ENCODE data around the gene TMPRSS3. TPM values are rescaled to one million over a fixed set of nuclear protein-coding genes. Genes with fewer than 3 reads are reported as not detected.

The TMPRSS3 gene
- total RNA-seq, 1 experiment from 2014 or later = not detected

DNA sequence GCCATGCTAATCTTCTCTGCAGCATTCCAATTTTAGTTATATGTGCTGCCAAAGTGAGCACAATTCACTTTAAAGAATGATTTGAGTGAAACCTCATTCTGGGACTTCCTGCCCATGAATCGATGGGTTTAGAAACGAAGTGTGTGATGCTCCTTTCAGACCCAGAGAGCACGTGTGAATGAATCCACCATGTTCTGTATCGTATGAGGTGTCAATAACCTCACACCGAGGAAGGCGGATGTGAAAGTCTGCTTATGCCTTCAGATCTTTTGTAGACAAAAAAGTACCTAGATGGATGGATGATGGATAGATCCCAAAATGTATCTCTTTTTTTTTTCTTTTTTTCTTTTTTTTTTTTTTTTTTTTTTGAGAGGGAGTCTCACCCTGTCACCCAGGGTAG, 21.7 kb upstream of the TMPRSS3 start:
- DNase-seq = no peak
- no peaks in the 10 kb centered on the region for H3K9me2 ChIP-seq (replicated peaks; ENCODE audit: insufficient read depth, low read length)
- no peak overlapping the region for H3K27ac ChIP-seq (ENCODE audit: low read length)
- no peak overlapping the region for H3K9ac ChIP-seq (ENCODE audit: low read length)
- no peak overlapping the region for H3K4me3 ChIP-seq (ENCODE audit: low read length)
- peaks cover 7% of the 10 kb centered on the region for H3K4me1 ChIP-seq (ENCODE audit: low read length)
- H3K36me3 ChIP-seq (ENCODE audit: insufficient read depth, low read length) = no peaks in the 10 kb centered on the region
- H3K4me2 ChIP-seq (ENCODE audit: low read depth, low read length, poor library complexity, severe bottlenecking) = no peak overlapping the region
- H3K79me2 ChIP-seq (ENCODE audit: low read length) = no peaks in the 10 kb centered on the region
- H3K27me3 ChIP-seq (ENCODE audit: low read length) = 0 out of 2 replicates have a peak, but pooled peaks cover 4% of the 10 kb centered on the region
- no peaks in the 10 kb centered on the region for H4K20me1 ChIP-seq (ENCODE audit: insufficient read depth, low read depth, low read length)
- H3K9me3 ChIP-seq (ENCODE audit: low read length) = no peaks in the 10 kb centered on the region
- H2AFZ ChIP-seq (ENCODE audit: low read length) = no peak overlapping the region

DNA sequence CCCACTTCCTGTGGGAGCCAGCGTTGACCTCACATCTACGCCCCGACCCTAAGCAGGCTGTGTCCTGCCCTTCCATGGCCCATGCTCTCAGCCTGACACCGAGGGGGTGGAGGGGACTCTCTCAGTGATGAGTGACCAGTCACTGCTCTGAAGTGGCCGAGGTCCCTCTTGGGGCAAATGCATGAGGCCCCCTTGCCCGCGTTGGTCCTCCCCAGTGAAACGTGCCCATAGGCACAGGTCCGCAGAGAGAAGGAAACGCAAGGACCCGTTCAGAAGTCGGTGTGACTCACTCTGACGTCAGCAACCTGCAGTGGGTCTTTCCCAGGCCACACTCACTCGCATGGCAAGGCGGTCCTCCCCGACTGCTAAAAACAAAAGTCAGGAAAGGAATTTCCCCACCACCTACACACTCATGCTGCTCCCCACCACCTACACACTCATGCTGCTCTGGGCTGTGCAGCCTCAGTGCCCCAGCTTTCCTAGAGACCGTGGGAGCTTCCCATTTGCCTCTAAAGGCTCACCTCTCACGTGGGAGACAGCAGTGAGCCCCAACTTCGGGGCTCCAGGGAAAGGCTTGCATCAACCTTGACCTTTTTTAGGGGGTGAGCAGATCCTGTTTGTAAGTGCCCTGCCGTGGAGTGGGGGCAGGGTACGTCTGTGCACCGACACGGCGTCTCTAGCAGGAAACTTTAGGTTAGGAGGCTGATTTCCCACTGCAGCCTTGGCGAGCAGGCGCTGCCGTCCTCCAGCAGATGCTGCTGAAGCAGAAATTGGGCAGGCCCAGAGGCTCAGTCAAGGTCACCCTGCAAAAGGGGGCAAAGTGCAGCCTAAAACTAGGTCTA, 19.3 kb upstream of the TMPRSS3 start:
- H3K4me1 ChIP-seq (ENCODE audit: low read length) = peaks cover 7% of the 10 kb centered on the region

DNA sequence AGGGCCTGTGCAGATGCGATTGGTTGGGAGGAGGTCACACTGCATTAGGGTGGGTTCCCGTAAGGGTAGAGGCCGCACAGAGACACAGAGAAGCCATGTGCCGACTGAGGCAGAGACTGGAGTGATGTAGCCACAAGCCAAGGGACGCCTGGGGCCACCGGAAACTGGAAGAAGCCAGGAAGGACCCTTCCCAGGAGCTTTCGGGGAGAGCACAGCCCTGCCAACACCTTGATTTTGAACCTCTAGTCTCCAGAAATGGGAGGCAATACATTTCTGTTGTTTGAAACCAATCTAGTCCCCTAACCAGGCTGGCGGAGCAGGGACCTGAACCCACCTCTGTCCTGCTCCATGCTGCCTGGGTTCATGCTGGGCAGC, 18.7 kb upstream of the TMPRSS3 start:
- Histone ChIP-seq H3K4me2 (ENCODE audit: low read depth, low read length, poor library complexity, severe bottlenecking) (no peak overlapping the region), H2AFZ (ENCODE audit: low read length) (no peak overlapping the region), H3K27ac (ENCODE audit: low read length) (no peak overlapping the region), H3K9me3 (ENCODE audit: low read length) (no peaks in the 10 kb centered on the region), H3K79me2 (ENCODE audit: low read length) (no peaks in the 10 kb centered on the region), H3K4me3 (ENCODE audit: low read length) (no peak overlapping the region), H3K4me1 (ENCODE audit: low read length) (peaks cover 7% of the 10 kb centered on the region), H4K20me1 (ENCODE audit: insufficient read depth, low read depth, low read length) (no peaks in the 10 kb centered on the region), H3K27me3 (ENCODE audit: low read length) (0 out of 2 replicates have a peak, but pooled peaks cover 2% of the 10 kb centered on the region), H3K9me2 (replicated peaks; ENCODE audit: insufficient read depth, low read length) (no peaks in the 10 kb centered on the region), H3K36me3 (ENCODE audit: insufficient read depth, low read length) (no peaks in the 10 kb centered on the region), H3K9ac (ENCODE audit: low read length) (no peak overlapping the region)
- no peak for DNase-seq

More for the DNA sequence above, 19.3 kb upstream of the TMPRSS3 start:
- Histone ChIP-seq H3K9me3 (ENCODE audit: low read length) (no peaks in the 10 kb centered on the region), H4K20me1 (ENCODE audit: insufficient read depth, low read depth, low read length) (no peaks in the 10 kb centered on the region), H3K27ac (ENCODE audit: low read length) (no peak overlapping the region), H3K4me3 (ENCODE audit: low read length) (no peak overlapping the region), H3K9me2 (replicated peaks; ENCODE audit: insufficient read depth, low read length) (no peaks in the 10 kb centered on the region), H3K36me3 (ENCODE audit: insufficient read depth, low read length) (no peaks in the 10 kb centered on the region), H3K27me3 (ENCODE audit: low read length) (0 out of 2 replicates have a peak, but pooled peaks cover 4% of the 10 kb centered on the region), H3K9ac (ENCODE audit: low read length) (no peak overlapping the region), H3K4me2 (ENCODE audit: low read depth, low read length, poor library complexity, severe bottlenecking) (no peak overlapping the region), H3K79me2 (ENCODE audit: low read length) (no peaks in the 10 kb centered on the region), H2AFZ (ENCODE audit: low read length) (no peak overlapping the region; the same call in 1 of the 2 replicates)
- no peak for DNase-seq

DNA sequence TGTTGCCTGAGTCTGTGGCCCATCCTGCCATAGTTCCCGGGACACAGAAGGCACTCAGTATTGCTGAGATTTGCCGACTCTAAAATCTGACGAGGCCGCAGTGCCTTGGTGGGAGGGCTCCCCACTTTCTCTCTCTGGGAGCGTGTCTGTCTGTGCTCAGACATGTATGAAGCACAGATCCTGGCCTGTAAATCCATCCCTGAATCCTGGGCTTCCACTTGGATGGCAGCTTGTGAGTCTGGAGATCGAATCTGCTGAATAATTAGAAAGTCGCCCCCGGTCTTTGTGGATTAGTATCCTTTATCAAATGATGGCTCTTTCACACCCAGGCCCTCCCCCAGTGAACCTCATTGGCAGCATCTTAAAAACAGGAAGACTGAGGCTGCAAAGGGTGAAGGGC, 18.2 kb upstream of the TMPRSS3 start:
- DNase-seq = no peak
- Histone ChIP-seq H3K27ac (ENCODE audit: low read length) (no peak overlapping the region), H3K9ac (ENCODE audit: low read length) (no peak overlapping the region), H3K79me2 (ENCODE audit: low read length) (no peaks in the 10 kb centered on the region), H3K36me3 (ENCODE audit: insufficient read depth, low read length) (no peaks in the 10 kb centered on the region), H3K9me3 (ENCODE audit: low read length) (no peaks in the 10 kb centered on the region), H3K4me3 (ENCODE audit: low read length) (no peak overlapping the region), H3K27me3 (ENCODE audit: low read length) (no peaks in the 10 kb centered on the region), H2AFZ (ENCODE audit: low read length) (no peak overlapping the region), H3K4me2 (ENCODE audit: low read depth, low read length, poor library complexity, severe bottlenecking) (no peak overlapping the region), H4K20me1 (ENCODE audit: insufficient read depth, low read depth, low read length) (no peaks in the 10 kb centered on the region), H3K9me2 (replicated peaks; ENCODE audit: insufficient read depth, low read length) (no peaks in the 10 kb centered on the region), H3K4me1 (ENCODE audit: low read length) (peaks cover 7% of the 10 kb centered on the region)

DNA sequence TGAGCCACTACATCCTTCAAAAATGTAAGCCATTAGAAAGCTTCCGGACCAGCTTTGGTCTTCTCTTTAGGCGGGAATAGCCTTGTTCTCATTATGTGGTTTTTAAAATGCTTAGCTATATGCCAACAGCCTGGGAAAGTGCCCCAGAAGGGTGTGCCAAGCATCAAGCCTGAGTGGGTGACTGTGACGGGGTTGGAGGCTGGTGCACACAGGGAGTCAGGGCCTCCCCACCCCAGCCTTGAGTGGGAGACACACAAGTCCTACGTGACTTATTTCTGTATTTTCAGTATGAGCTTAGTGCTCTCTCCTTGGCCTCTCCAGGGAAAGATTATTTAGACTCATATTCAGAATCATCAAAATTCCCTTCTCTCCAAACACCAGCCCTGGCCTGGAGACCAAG, 17.6 kb upstream of the TMPRSS3 start:
- Histone ChIP-seq H3K9ac (ENCODE audit: low read length) (no peak overlapping the region), H3K9me2 (replicated peaks; ENCODE audit: insufficient read depth, low read length) (no peaks in the 10 kb centered on the region), H3K27me3 (ENCODE audit: low read length) (no peaks in the 10 kb centered on the region), H2AFZ (ENCODE audit: low read length) (no peak overlapping the region), H3K36me3 (ENCODE audit: insufficient read depth, low read length) (no peaks in the 10 kb centered on the region), H3K27ac (ENCODE audit: low read length) (no peak overlapping the region), H3K4me3 (ENCODE audit: low read length) (no peak overlapping the region), H3K4me1 (ENCODE audit: low read length) (peaks cover 8% of the 10 kb centered on the region), H3K79me2 (ENCODE audit: low read length) (no peaks in the 10 kb centered on the region), H3K4me2 (ENCODE audit: low read depth, low read length, poor library complexity, severe bottlenecking) (no peak overlapping the region), H3K9me3 (ENCODE audit: low read length) (no peaks in the 10 kb centered on the region), H4K20me1 (ENCODE audit: insufficient read depth, low read depth, low read length) (no peaks in the 10 kb centered on the region)
- no peak for DNase-seq

DNA sequence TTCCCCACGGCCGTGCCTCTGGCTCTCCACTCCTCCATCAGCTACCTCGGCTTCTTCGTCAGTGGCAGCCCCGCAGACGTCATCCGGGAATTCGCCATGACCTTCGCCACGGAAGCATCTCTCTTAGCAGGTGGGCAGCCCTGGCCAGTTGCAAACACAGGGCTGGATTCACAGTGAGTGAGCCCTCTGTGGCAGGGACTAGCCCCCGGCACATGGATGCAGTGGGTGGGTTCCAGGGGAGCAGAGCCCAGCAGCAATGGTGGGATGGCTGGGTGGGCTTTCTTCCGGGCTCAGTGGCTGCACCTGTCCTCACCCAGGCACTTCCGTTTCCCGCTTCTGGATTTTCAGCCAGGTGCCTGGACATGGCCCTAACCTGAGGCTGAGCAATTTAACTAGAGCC, 17.2 kb upstream of the TMPRSS3 start:
- H3K27me3 ChIP-seq (ENCODE audit: low read length) = no peaks in the 10 kb centered on the region
- no peaks in the 10 kb centered on the region for H3K9me2 ChIP-seq (replicated peaks; ENCODE audit: insufficient read depth, low read length)
- H3K4me1 ChIP-seq (ENCODE audit: low read length) = peaks cover 12% of the 10 kb centered on the region
- H3K36me3 ChIP-seq (ENCODE audit: insufficient read depth, low read length) = no peaks in the 10 kb centered on the region
- H3K79me2 ChIP-seq (ENCODE audit: low read length) = no peaks in the 10 kb centered on the region
- no peak overlapping the region for H2AFZ ChIP-seq (ENCODE audit: low read length)
- no peak overlapping the region for H3K4me3 ChIP-seq (ENCODE audit: low read length)
- H4K20me1 ChIP-seq (ENCODE audit: insufficient read depth, low read depth, low read length) = no peaks in the 10 kb centered on the region
- no peak overlapping the region for H3K4me2 ChIP-seq (ENCODE audit: low read depth, low read length, poor library complexity, severe bottlenecking)
- no peak for DNase-seq
- no peak overlapping the region for H3K27ac ChIP-seq (ENCODE audit: low read length)
- no peak overlapping the region for H3K9ac ChIP-seq (ENCODE audit: low read length)
- H3K9me3 ChIP-seq (ENCODE audit: low read length) = no peaks in the 10 kb centered on the region

DNA sequence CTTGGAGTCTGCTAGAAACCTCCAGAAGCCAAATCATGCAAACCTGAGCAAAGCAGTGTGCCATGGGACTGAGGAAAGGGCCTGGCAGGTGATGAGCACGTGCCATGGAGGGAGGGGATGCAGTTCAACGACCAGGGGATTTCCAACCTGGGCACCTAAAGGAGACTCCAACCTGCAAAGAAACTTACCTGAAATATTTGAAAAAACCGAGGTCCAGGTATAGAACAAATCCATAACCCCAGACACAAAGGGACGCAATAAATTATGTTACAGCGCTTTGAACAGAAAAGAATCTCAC, 16.7 kb upstream of the TMPRSS3 start:
- Histone ChIP-seq H3K9me2 (replicated peaks; ENCODE audit: insufficient read depth, low read length) (no peaks in the 10 kb centered on the region), H3K4me2 (ENCODE audit: low read depth, low read length, poor library complexity, severe bottlenecking) (no peak overlapping the region), H2AFZ (ENCODE audit: low read length) (no peak overlapping the region), H3K79me2 (ENCODE audit: low read length) (no peaks in the 10 kb centered on the region), H3K9ac (ENCODE audit: low read length) (no peak overlapping the region), H4K20me1 (ENCODE audit: insufficient read depth, low read depth, low read length) (no peaks in the 10 kb centered on the region), H3K27me3 (ENCODE audit: low read length) (no peaks in the 10 kb centered on the region), H3K4me1 (ENCODE audit: low read length) (peaks cover 17% of the 10 kb centered on the region), H3K27ac (ENCODE audit: low read length) (no peak overlapping the region), H3K9me3 (ENCODE audit: low read length) (no peaks in the 10 kb centered on the region), H3K36me3 (ENCODE audit: insufficient read depth, low read length) (no peaks in the 10 kb centered on the region), H3K4me3 (ENCODE audit: low read length) (no peak overlapping the region)
- DNase-seq = no peak

DNA sequence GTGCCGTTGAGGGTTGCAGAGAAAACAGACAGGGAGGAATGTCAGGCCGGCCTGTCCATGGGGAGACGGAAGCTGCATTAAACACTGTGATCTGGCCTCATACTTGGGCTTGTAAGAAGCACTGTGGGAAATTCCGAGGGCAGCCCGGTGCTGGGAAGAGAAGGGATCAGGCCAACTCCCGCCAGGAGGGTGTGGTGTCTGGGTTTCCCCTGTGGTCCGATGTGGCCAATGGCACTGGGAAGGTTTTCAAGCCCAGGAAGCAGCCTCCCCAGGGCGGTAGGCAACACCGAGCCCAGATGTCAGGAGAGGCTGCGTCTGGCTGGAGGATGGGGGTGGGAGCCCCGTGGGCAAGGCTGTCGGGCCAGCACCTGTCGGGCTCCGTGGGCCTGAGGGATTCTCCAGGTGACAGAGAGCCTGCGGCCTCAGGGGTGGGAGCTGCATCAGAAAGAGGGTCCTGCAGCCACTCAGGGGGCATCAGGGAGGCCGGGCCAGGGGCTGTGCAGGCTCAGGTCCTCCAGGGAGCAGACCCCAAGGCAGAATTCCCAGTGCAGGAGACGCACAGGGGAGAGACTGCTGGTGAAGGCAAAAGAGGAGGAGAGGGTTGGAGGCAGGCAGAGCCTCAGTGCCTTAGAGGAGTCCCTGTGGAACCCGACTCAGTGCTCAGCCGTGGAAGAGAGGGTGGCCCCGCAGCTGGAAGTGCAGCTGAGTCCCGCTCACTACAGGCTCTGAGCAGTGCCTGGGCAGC, 16.2 kb upstream of the TMPRSS3 start:
- Histone ChIP-seq H3K4me2 (ENCODE audit: low read depth, low read length, poor library complexity, severe bottlenecking) (no peak overlapping the region), H3K27me3 (ENCODE audit: low read length) (no peaks in the 10 kb centered on the region), H3K9ac (ENCODE audit: low read length) (no peak overlapping the region), H3K9me3 (ENCODE audit: low read length) (no peaks in the 10 kb centered on the region), H3K36me3 (ENCODE audit: insufficient read depth, low read length) (no peaks in the 10 kb centered on the region), H3K27ac (ENCODE audit: low read length) (no peak overlapping the region), H3K9me2 (replicated peaks; ENCODE audit: insufficient read depth, low read length) (no peaks in the 10 kb centered on the region), H4K20me1 (ENCODE audit: insufficient read depth, low read depth, low read length) (no peaks in the 10 kb centered on the region), H3K79me2 (ENCODE audit: low read length) (no peaks in the 10 kb centered on the region), H3K4me3 (ENCODE audit: low read length) (no peak overlapping the region), H2AFZ (ENCODE audit: low read length) (no peak overlapping the region), H3K4me1 (ENCODE audit: low read length) (peaks cover 22% of the 10 kb centered on the region)
- no peak for DNase-seq
